PC-9 (cell line): ENCODE results near the gene MDFIC2.

Experiments used
- CTCF ChIP-seq: fragments of 200-600 bp; sonication (generic); conservative IDR thresholded peaks from 2 replicates; pipeline ENCODE4 v1.6.1; 2017; ENCODE audit warnings: mixed run types, antibody characterized with exemption, mild to moderate bottlenecking, moderate library complexity
- EZH2 ChIP-seq: fragments of 200-600 bp; sonication (generic); IDR thresholded peaks from 2 replicates; pipeline ENCODE4 v1.8.0; 2017; ENCODE audit warnings: antibody characterized with exemption, low read depth

- no peak for TF ChIP-seq CTCF
- TF ChIP-seq EZH2 = no peak
Measured at GRCh38 chr3:70315021-70315420, 2.6 kb upstream of the MDFIC2 start.
